DND-41 (cell line): ENCODE results near the gene GPR176.

Experiments
- CTCF ChIP-seq: IDR thresholded peaks from 2 replicates; pipeline ENCODE4 v1.5.1; 2012; ENCODE audit warnings: borderline replicate concordance, low read length, moderate library complexity, mild to moderate bottlenecking; ENCODE audit not compliant: poor library complexity, severe bottlenecking; ENCODE audit errors: extremely low read depth
- EZH2 ChIP-seq: IDR thresholded peaks from 3 replicates; pipeline ENCODE4 v1.6.1; 2012; ENCODE audit warnings: borderline replicate concordance, low read depth, mild to moderate bottlenecking, moderate library complexity, low read length, inconsistent platforms; ENCODE audit not compliant: severe bottlenecking

- TF ChIP-seq CTCF (no peak), EZH2 (no peak)
Observed at GRCh38 chr15:39819533-39819932, 100.5 kb downstream of the GPR176 start.
